ENCODE results near the gene PEX10. TPM values are rescaled to one million over a fixed set of nuclear protein-coding genes. Genes with fewer than 3 reads are reported as not detected.
A peak's percentile ranks its signal among the peaks of the same experiment; 100 is the strongest.

Gene PEX10
- total and polyA plus RNA-seq, 2 experiments from 2014 or later: 34.2 to 37.5 TPM

GRCh38 chr1:2396059-2396458 is 16.3 kb downstream of the PEX10 start:
- no peaks in the 10 kb centered on the region for H3K27me3 ChIP-seq
- H3K4me3 ChIP-seq: no peak overlapping the region
- peaks cover 5% of the 10 kb centered on the region for H3K4me1 ChIP-seq (ENCODE audit: low read depth)
- peaks cover 37% of the 10 kb centered on the region for H3K36me3 ChIP-seq
- H3K9me3 ChIP-seq (ENCODE audit: low read depth): no peaks in the 10 kb centered on the region
- H3K27ac ChIP-seq: no peak overlapping the region
- TF ChIP-seq, protein P1, sequence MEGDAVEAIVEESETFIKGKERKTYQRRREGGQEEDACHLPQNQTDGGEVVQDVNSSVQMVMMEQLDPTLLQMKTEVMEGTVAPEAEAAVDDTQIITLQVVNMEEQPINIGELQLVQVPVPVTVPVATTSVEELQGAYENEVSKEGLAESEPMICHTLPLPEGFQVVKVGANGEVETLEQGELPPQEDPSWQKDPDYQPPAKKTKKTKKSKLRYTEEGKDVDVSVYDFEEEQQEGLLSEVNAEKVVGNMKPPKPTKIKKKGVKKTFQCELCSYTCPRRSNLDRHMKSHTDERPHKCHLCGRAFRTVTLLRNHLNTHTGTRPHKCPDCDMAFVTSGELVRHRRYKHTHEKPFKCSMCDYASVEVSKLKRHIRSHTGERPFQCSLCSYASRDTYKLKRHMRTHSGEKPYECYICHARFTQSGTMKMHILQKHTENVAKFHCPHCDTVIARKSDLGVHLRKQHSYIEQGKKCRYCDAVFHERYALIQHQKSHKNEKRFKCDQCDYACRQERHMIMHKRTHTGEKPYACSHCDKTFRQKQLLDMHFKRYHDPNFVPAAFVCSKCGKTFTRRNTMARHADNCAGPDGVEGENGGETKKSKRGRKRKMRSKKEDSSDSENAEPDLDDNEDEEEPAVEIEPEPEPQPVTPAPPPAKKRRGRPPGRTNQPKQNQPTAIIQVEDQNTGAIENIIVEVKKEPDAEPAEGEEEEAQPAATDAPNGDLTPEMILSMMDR (IDR thresholded peaks at IDR 0.05; ENCODE audit: low read depth, low read length): no peak
- DNase-seq (ENCODE audit: low read depth in 1 of 2, low spot score in 1 of 2): no peak

GRCh38 chr1:2395245-2395644 is 17.1 kb downstream of the PEX10 start:
- no peak overlapping the region for H3K4me3 ChIP-seq
- no peaks in the 10 kb centered on the region for H3K9me3 ChIP-seq (ENCODE audit: low read depth)
- peaks cover 37% of the 10 kb centered on the region for H3K36me3 ChIP-seq
- H3K27me3 ChIP-seq: no peaks in the 10 kb centered on the region
- DNase-seq (ENCODE audit: low read depth in 1 of 2, low spot score in 1 of 2): no peak
- H3K27ac ChIP-seq: no peak overlapping the region
- TF ChIP-seq, protein P1 (IDR thresholded peaks at IDR 0.05; ENCODE audit: low read depth, low read length): no peak
- peaks cover 5% of the 10 kb centered on the region for H3K4me1 ChIP-seq (ENCODE audit: low read depth)

GRCh38 chr1:2394761-2395160 is 17.6 kb downstream of the PEX10 start:
- Histone ChIP-seq H3K27me3 (no peaks in the 10 kb centered on the region), H3K9me3 (ENCODE audit: low read depth) (no peaks in the 10 kb centered on the region), H3K4me1 (ENCODE audit: low read depth) (peaks cover 5% of the 10 kb centered on the region), H3K27ac (no peak overlapping the region), H3K4me3 (no peak overlapping the region), H3K36me3 (peaks cover 37% of the 10 kb centered on the region)
- DNase-seq (ENCODE audit: low read depth in 1 of 2, low spot score in 1 of 2): no peak
- TF ChIP-seq, protein P1 (IDR thresholded peaks at IDR 0.05; ENCODE audit: low read depth, low read length): no peak

DNA sequence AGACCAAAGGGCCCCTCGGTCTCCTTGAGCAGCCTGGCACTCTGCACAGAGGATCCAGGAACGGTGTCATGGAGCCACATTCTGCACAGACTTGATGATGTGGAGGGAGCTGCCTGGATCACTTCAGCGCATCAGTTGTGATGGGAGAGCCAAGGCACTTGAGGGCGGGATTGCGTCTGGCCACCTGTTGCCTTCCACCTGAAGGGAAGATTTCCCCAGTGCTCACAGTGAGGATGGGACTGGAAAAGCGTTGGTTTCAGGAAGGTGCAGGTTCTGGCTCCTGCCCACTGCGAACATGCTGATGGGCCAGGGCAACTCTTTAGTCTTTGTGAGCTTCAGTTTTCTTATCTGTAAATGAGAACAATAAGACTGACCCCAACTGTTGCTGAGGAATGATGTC is 18.1 kb downstream of the PEX10 start:
- no peak overlapping the region for H3K4me3 ChIP-seq
- TF ChIP-seq, protein P1 (IDR thresholded peaks at IDR 0.05; ENCODE audit: low read depth, low read length): no peak
- peaks cover 5% of the 10 kb centered on the region for H3K4me1 ChIP-seq (ENCODE audit: low read depth)
- no peaks in the 10 kb centered on the region for H3K9me3 ChIP-seq (ENCODE audit: low read depth)
- DNase-seq (ENCODE audit: low read depth in 1 of 2, low spot score in 1 of 2): no peak
- H3K27ac ChIP-seq: no peak overlapping the region
- H3K36me3 ChIP-seq: peaks cover 33% of the 10 kb centered on the region
- H3K27me3 ChIP-seq: no peaks in the 10 kb centered on the region

GRCh38 chr1:2393471-2393877 is 18.9 kb downstream of the PEX10 start:
- peaks cover 26% of the 10 kb centered on the region for H3K36me3 ChIP-seq
- no peak overlapping the region for H3K27ac ChIP-seq
- no peaks in the 10 kb centered on the region for H3K27me3 ChIP-seq
- H3K4me3 ChIP-seq: no peak overlapping the region
- H3K4me1 ChIP-seq (ENCODE audit: low read depth): peaks cover 5% of the 10 kb centered on the region
- H3K9me3 ChIP-seq (ENCODE audit: low read depth): no peaks in the 10 kb centered on the region
- TF ChIP-seq, protein P1 (IDR thresholded peaks at IDR 0.05; ENCODE audit: low read depth, low read length): no peak
- no peak for DNase-seq (ENCODE audit: low read depth in 1 of 2, low spot score in 1 of 2)

DNA sequence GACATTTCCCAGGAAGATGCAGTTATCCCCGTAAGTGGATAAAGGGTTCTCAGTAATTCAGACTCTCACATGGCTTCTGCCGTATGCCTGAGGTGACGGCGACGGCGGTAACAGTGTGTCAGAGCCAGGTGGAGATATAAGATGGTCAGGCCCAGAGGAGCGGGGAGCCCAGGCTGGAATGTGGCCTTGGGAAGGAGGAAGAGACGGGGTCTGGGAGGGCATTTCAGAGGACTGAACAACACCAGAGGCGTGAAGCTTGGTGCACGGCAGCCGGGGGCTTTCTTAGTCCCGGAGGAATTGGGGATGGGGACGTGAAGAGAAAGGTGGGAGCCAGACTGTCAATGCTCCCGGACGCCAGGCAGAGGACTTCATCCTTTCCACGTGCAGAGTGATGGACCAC is 19.7 kb downstream of the PEX10 start:
- Histone ChIP-seq H3K36me3 (peaks cover 18% of the 10 kb centered on the region), H3K27ac (peak overlapping the region; percentile 87)
- TF ChIP-seq, protein P1 (IDR thresholded peaks at IDR 0.05; ENCODE audit: low read depth, low read length): no peak

More for the DNA sequence above, 19.7 kb downstream of the PEX10 start:
- DNase-seq (ENCODE audit: low read depth in 1 of 2, low spot score in 1 of 2): no peak
- H3K9me3 ChIP-seq (ENCODE audit: low read depth): no peaks in the 10 kb centered on the region
- H3K4me3 ChIP-seq: peak overlapping the region; percentile 93
- H3K4me1 ChIP-seq (ENCODE audit: low read depth): peaks cover 5% of the 10 kb centered on the region
- H3K27me3 ChIP-seq: no peaks in the 10 kb centered on the region

All from cardiac muscle cell (in vitro differentiated cells and primary cell).